Common myeloid progenitor, CD34-positive (primary cell): Measurements from ENCODE around the gene RSPRY1.
A peak's percentile ranks its signal among the peaks of the same experiment; 100 is the strongest.

Source experiments
- CTCF ChIA-PET: fragments of 350-600 bp; sonication (Branson Sonifier 250); formaldehyde crosslinking; loops from one replicate; lab custom pipeline; 2021; ENCODE audit warnings: antibody characterized with exemption; lab: Charles Lee
- POLR2A ChIA-PET: fragments of 350-600 bp; sonication (Branson Sonifier 250); formaldehyde crosslinking; loops from one replicate; lab custom pipeline; 2021; ENCODE audit warnings: antibody characterized with exemption; lab: Charles Lee
- DNase-seq, 3 donors: peaks; one replicate each; pipeline versions ENCODE4 v3.0.0 to v3.0.0-alpha.2; 2013
- H3K27ac ChIP-seq, 2 experiments: 1 replicate in 1 of 2; 2 replicates in 1 of 2; pipeline ENCODE4 v1.7.0; 2013; ENCODE audit warnings: inconsistent platforms in 2 of 2, low read length in 2 of 2, mild to moderate bottlenecking in 2 of 2, low read depth in 1 of 2, moderate library complexity in 1 of 2; ENCODE audit not compliant: severe bottlenecking in 2 of 2, insufficient read depth in 1 of 2, poor library complexity in 1 of 2
- H3K27me3 ChIP-seq, 5 experiments: replicated peaks in 2 of 5; 1 replicate in 3 of 5; 2 replicates in 2 of 5; pipeline versions ENCODE4 v1.6.1 to v1.7.0; 2013; ENCODE audit warnings: low read length in 4 of 5, mild to moderate bottlenecking in 2 of 5, moderate library complexity in 2 of 5, inconsistent platforms in 1 of 5; ENCODE audit not compliant: insufficient read depth in 5 of 5, control insufficient read depth in 4 of 5
- H3K36me3 ChIP-seq, 4 experiments: 1 replicate in 2 of 4; 2 replicates in 2 of 4; pipeline versions ENCODE4 v1.6.1 to v1.7.0; 2013; ENCODE audit warnings: low read length in 3 of 4, control low read depth in 1 of 4, mild to moderate bottlenecking in 1 of 4; ENCODE audit not compliant: control insufficient read depth in 4 of 4, insufficient read depth in 4 of 4
- H3K4me1 ChIP-seq, 4 experiments: 1 replicate in 3 of 4; 2 replicates in 1 of 4; pipeline versions ENCODE4 v1.6.1 to v1.7.1; 2013; ENCODE audit warnings: low read length in 3 of 4, mild to moderate bottlenecking in 3 of 4, control low read depth in 1 of 4, inconsistent platforms in 1 of 4, moderate library complexity in 1 of 4; ENCODE audit not compliant: control insufficient read depth in 4 of 4, insufficient read depth in 4 of 4; ENCODE audit errors: control extremely low read depth in 1 of 4
- H3K4me3 ChIP-seq, 7 experiments: 1 replicate in 4 of 7; 2 replicates in 3 of 7; pipeline versions ENCODE4 v1.5.1 to v1.7.0; 2013; ENCODE audit warnings: mild to moderate bottlenecking in 7 of 7, low read length in 6 of 7, moderate library complexity in 6 of 7, inconsistent platforms in 2 of 7, low read depth in 2 of 7, control low read depth in 1 of 7; ENCODE audit not compliant: insufficient read depth in 4 of 7, control insufficient read depth in 1 of 7; ENCODE audit errors: extremely low read depth in 1 of 7
- H3K9me3 ChIP-seq, 5 experiments: 1 replicate in 4 of 5; 2 replicates in 1 of 5; pipeline versions ENCODE4 v1.6.1 to v1.7.1; 2013; ENCODE audit warnings: low read length in 4 of 5, mild to moderate bottlenecking in 2 of 5, inconsistent platforms in 1 of 5, low read depth in 1 of 5, moderate library complexity in 1 of 5; ENCODE audit not compliant: control insufficient read depth in 4 of 5, insufficient read depth in 2 of 5; ENCODE audit errors: control extremely low read depth in 1 of 5
- WGBS: methylation state at CpG from one replicate; pipeline ENCODE4 v1.1.5; 2013; ENCODE audit not compliant: insufficient coverage; 5-methylcytosine and 5-hydroxymethylcytosine counted together

RSPRY1 gene

DNA sequence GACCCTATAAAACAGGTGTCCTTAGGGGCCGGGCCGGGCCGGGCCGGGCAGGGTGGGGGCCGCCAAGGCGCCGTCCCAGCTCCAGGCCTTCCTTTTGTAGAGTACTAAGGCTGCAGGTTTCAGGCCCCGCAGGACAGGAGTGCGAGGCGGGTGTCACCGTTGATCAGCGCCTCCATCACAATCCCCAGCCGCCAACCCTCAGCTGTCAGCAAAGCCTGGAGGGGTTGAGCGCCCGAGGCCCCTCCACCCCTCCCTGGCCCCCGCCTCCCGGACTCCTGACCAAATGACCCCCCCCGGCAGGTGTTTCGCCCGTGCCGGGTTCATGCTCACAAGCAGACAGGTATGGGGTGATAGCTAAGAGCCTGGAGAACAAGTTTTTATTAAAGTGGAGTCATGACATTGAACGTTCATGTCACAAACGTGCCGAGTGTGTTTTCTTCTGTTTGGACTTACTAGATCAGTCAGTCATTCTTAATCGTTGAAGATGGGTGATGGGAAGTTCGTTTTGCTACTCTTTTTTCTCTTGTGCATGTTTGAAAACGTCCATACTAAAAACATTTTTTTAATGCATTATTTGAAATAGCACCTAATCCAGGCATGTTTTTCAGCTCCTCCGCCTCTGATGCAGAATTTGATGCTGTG, 59.5 kb downstream of the RSPRY1 start:
- Histone ChIP-seq H3K27me3 (no peaks in the 10 kb centered on the region), H3K36me3 (peaks cover 3 to 28% (median 18%) of the 10 kb centered on the region in 4 experiments), H3K4me1 (peaks cover 2 to 19% (median 11%) of the 10 kb centered on the region in 4 experiments), H3K27ac (peak overlapping the region; percentile 40 to 82), H3K9me3 (no peaks in the 10 kb centered on the region), H3K4me3 (peak overlapping the region; percentile 64 to 87 (median 78))
- peak in 1 of 3 donors; percentile 28 for DNase-seq
- 2% methylated on average over 14 of the region's 28 CpGs for WGBS
- POLR2A ChIA-PET, result interaction anchor here (0.8 kb wide), 1 partner anchor 22 kb away, joined by 3 read pairs; no protein-coding TSS in a partner anchor
- CTCF ChIA-PET, result interaction anchor here (0.9 to 1.7 kb wide), 4 partner anchors 30 to 54 kb away, joined by 3 to 4 read pairs (median 4); no protein-coding TSS in a partner anchor

DNA sequence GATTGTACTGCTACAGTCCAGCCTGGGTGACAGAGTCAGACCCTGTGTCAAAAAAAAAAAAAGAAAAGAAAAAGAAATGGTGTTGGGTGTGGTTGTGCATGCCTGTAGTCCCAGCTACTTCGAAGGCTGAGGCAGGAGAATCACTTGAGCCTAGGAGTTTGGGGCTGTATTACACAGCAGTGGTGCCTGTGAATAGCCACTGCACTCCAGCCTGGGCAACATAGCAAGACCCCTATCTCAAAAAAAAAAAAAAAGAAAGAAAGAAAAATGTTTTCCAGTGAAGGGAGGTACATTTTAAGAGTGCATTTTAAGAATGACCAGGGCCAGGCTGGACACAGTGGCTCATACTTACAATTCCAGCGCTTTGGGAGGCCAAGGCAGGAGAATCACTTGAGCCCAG, 65.2 kb downstream of the RSPRY1 start:
- Histone ChIP-seq H3K9me3 (no peaks in the 10 kb centered on the region), H3K4me1 (no peaks in the 10 kb centered on the region), H3K27ac (no peak overlapping the region), H3K36me3 (peaks cover 6 to 52% (median 31%) of the 10 kb centered on the region in 4 experiments), H3K4me3 (no peak overlapping the region), H3K27me3 (no peaks in the 10 kb centered on the region)
- DNase-seq, result no peak
- CTCF ChIA-PET, result interaction anchor here (0.9 to 2.0 kb wide), 3 partner anchors 10 to 49 kb away, joined by 3 to 4 read pairs (median 3); no protein-coding TSS in a partner anchor
- POLR2A ChIA-PET, result no interaction called here
- WGBS, result no CpG with 5 or more reads among the region's 2 CpGs

DNA sequence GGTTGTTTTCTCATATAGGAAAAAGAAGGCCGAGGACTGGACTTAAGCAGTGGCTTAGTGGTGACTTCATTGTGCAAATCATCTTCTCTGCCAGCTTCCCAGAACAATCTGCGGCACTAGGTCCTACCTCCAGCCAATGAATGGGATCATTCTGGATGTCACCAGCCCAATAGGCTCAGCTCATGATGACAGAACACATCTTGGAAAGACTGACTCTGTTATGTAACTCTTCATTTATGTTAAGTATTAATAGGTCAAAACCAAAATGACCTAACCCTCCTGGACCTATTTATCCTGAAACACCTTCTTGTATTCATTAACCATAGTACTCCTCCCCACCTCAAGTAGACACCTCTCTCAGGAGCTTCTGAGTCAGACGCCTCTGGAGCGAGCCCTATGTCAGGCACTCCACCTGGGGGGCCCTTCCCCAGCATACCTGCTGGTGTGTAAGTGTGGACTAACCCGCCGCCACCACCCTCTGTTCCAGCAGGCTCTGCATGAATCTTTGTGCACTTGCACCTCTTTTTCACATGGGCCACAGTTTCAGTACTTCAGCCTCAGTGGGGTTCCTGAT, 66.1 kb downstream of the RSPRY1 start:
- CTCF ChIA-PET, result interaction anchor here (1.6 to 2.0 kb wide), 2 partner anchors 9 to 48 kb away, joined by 3 to 4 read pairs; no protein-coding TSS in a partner anchor

DNA sequence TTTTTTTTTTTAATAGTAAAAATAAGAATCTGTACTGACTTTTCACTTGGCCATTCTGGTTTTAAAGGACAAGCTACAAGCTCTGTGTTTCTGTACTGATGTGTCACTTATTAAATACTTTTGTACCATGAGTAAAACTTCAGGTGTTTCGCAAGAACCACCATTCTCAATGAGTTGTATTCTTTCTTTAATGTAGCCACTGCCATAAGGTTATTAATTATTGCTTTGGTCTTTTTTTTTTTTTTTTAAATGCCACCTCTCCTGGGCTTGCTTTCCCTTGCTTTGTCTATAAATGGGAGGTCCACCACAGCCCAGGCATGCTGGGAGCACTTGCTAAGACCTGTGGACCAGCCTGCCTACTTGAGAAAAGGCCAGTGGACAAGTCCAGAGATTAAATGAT, 67.3 kb downstream of the RSPRY1 start:
- ChIA-PET CTCF (no interaction called here), POLR2A (no interaction called here)
- no peak for DNase-seq
- H3K27ac ChIP-seq, result no peak overlapping the region
- no CpG with 5 or more reads among the region's 1 CpG for WGBS
- peaks cover 6 to 46% (median 26%) of the 10 kb centered on the region in 4 experiments for H3K36me3 ChIP-seq
- H3K4me3 ChIP-seq, result no peak overlapping the region
- H3K27me3 ChIP-seq, result no peaks in the 10 kb centered on the region
- H3K4me1 ChIP-seq, result no peaks in the 10 kb centered on the region
- no peaks in the 10 kb centered on the region for H3K9me3 ChIP-seq

More for the DNA sequence above, 66.1 kb downstream of the RSPRY1 start:
- DNase-seq, result peak in 1 of 3 donors; percentile 13
- Histone ChIP-seq H3K27ac (no peak overlapping the region), H3K27me3 (no peaks in the 10 kb centered on the region), H3K4me1 (no peaks in the 10 kb centered on the region), H3K36me3 (peaks cover 6 to 52% (median 27%) of the 10 kb centered on the region in 4 experiments), H3K4me3 (no peak overlapping the region), H3K9me3 (no peaks in the 10 kb centered on the region)
- POLR2A ChIA-PET, result no interaction called here
- WGBS, result 93% methylated on average over 4 of the region's 6 CpGs

DNA sequence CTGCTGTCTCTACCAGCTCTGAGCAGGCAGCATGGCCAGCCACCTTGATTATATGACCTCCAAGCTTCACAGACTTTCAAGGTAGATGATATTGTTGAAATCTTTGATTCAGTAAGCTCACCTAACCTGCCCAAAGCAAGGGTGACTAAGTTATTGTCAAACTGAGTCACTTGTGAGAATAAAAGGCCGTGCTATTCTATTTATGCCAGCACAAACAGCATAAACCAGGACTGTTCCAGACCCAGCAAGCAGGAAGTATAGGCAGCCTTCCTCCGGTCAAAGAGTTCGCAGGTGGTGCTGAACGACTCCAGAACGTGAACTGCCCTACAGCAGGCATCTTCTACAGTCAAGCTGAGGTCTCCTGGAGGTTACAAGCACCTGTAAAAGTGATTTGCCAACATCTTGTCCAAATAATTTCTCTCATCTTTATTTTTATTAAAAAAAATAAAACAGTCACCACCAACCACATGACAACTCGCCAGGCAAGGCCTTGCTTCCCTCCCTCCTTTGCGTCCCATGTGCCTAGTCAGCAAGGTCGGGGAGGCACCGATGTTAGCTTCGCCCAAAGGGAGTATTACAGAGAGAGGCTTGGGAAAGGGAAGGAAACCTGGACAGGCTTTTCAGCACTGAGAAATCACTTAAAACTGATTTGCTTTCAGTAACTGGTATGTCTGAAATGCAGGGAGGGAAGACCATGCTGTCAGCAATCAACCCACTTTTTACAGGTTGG, 69.7 kb downstream of the RSPRY1 start:
- CTCF ChIA-PET, result interaction anchor here (1.0 kb wide), 1 partner anchor 23 kb away, joined by 3 read pairs; no protein-coding TSS in a partner anchor

DNA sequence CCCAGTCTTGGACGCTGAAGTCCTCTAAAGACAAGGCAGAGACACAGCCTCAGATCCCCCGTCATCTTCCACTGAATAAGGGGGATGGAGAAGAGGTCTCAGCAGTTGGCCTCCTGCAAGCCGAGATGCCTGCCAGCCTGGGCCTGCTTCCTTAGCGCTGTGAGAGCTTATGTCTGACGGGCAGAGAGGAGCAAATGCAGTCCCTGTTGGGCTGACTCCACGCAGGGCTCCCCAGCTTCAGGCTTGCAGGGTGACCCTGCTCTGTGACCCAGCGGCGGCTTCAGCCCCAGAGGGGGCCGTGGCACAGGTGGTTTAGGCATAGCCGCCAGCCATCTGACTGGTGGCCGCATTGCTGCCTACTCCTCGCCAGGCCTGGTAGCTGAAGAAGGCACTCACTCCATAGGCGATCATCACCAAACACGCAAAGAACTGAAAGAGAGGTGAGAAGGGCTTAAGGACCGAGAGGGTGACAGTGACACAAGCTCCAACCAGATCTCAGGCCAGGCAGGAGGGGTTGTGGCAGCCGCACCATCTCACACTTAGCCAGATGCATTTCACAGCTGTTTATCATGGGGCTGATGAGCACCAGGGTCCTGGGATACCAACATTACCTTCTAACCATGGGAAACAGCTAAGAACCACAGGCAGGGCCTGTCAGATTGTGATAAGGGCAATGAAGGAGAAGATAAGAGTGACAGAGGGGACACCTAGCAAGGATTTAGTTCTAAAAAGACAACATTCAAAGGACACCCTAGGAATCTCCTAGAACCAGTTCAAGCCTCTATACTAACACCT, 70.7 kb downstream of the RSPRY1 start:
- H3K4me3 ChIP-seq, result no peak overlapping the region
- 97% methylated on average over 16 of the region's 16 CpGs for WGBS
- ChIA-PET POLR2A (no interaction called here), CTCF (no interaction called here)
- peak in 1 of 3 donors; percentile 25 for DNase-seq
- H3K9me3 ChIP-seq, result no peaks in the 10 kb centered on the region
- H3K36me3 ChIP-seq, result peaks cover 2 to 16% (median 7%) of the 10 kb centered on the region in 4 experiments
- H3K27me3 ChIP-seq, result no peaks in the 10 kb centered on the region
- H3K4me1 ChIP-seq, result peaks cover 0 to 5% (median 3%) of the 10 kb centered on the region in 4 experiments
- H3K27ac ChIP-seq, result no peak overlapping the region

More for the DNA sequence above, 69.7 kb downstream of the RSPRY1 start:
- Histone ChIP-seq H3K27me3 (no peaks in the 10 kb centered on the region), H3K27ac (no peak overlapping the region), H3K4me3 (no peak overlapping the region), H3K9me3 (no peaks in the 10 kb centered on the region), H3K4me1 (peaks cover 0 to 5% (median 3%) of the 10 kb centered on the region in 4 experiments), H3K36me3 (peaks cover 3 to 25% (median 10%) of the 10 kb centered on the region in 4 experiments)
- DNase-seq, result no peak
- WGBS, result 93% methylated on average over 7 of the region's 10 CpGs
- POLR2A ChIA-PET, result interaction anchor here (0.6 kb wide), 1 partner anchor 70 kb away, joined by 3 read pairs; the partner anchor contains the start of genes PSME3IP1 and RSPRY1
